Sigmoid colon (tissue), 7 donors: ENCODE results near the gene SLC7A5. TPM values are rescaled to one million over a fixed set of nuclear protein-coding genes. Genes with fewer than 3 reads are reported as not detected.
A peak's percentile ranks its signal among the peaks of the same experiment; 100 is the strongest.
"Not testable (repeated sequence)": the region's sequence is repeated elsewhere in the genome, so short reads cannot be mapped to it uniquely, and the experiment has no call there.

ENCODE experiments used
- DNase-seq: peaks from one replicate; pipeline ENCODE4 v3.0.0-alpha.2; 2019
- H3K27ac ChIP-seq, 4 donors: fragments of 200-600 bp; sonication (generic); one replicate each; pipeline ENCODE4 v1.5.1; 2016 to 2019; ENCODE audit warnings: mild to moderate bottlenecking in 1 of 4
- H3K27me3 ChIP-seq, 3 donors: fragments of 200-600 bp; sonication (generic); one replicate each; pipeline ENCODE4 v1.5.1; 2019; ENCODE audit warnings: mild to moderate bottlenecking in 1 of 3
- H3K36me3 ChIP-seq, 4 donors: fragments of 200-600 bp; sonication (generic); one replicate each; pipeline ENCODE4 v1.5.1; 2016 to 2019
- H3K4me1 ChIP-seq, 4 donors: fragments of 200-600 bp; sonication (generic); one replicate each; pipeline ENCODE4 v1.5.1; 2017 to 2019
- H3K4me3 ChIP-seq, 4 donors: fragments of 200-600 bp; sonication (generic); one replicate each; pipeline ENCODE4 v1.5.1; 2017 to 2019; ENCODE audit warnings: mild to moderate bottlenecking in 2 of 4, moderate library complexity in 1 of 4
- H3K9me3 ChIP-seq, 4 donors: fragments of 200-600 bp in 3 of 4; sonication (generic) in 3 of 4; one replicate each; pipeline versions ENCODE4 v1.5.1 to v1.6.1; 2013 to 2019
- EP300 ChIP-seq, 4 donors: sonication (generic); formaldehyde crosslinking; IDR thresholded peaks; one replicate each; pipeline ENCODE4 v1.6.1; 2017; ENCODE audit warnings: antibody characterized with exemption in 4 of 4
- POLR2A ChIP-seq, 2 donors: fragments of 450-650 bp; IDR thresholded peaks; one replicate each; pipeline ENCODE4 v1.6.1; 2016; ENCODE audit warnings: antibody characterized with exemption in 2 of 2, mild to moderate bottlenecking in 2 of 2, moderate library complexity in 2 of 2
- POLR2AphosphoS5 ChIP-seq, 4 donors: sonication (generic); formaldehyde crosslinking; IDR thresholded peaks; one replicate each; pipeline ENCODE4 v1.6.1; 2017; ENCODE audit warnings: antibody characterized with exemption in 4 of 4
- WGBS, 2 donors: extraction: QIAGEN DNeasy Blood & Tissue Kit; methylation state at CpG; one replicate each; pipeline ENCODE4 v1.1.7; 2013; 5-methylcytosine and 5-hydroxymethylcytosine counted together
- intact Hi-C: fragments of 100-400 bp; cut with DNase I; formaldehyde crosslinking; loops from one replicate; pipeline ENCODE4 v1.15.1; 2023
- polyA plus RNA-seq, 3 donors: library from polyadenylated mRNA; stranded (reverse); fragments of 200-250 nt; gene quantifications; one replicate each; pipeline ENCODE4 v1.2.3, GENCODE V29; 2013
- total RNA-seq, 4 donors: library from RNA; depleted of rRNA; stranded (reverse); fragments of >200 nt; gene quantifications; one replicate each; pipeline ENCODE4 v1.1.0, GENCODE V29; 2016
- TF ChIP-seq, protein P1 (sequence below), 4 experiments: fragments of 450-650 bp in 3 of 4; fragments of 200-600 bp in 1 of 4; IDR thresholded peaks; one replicate each; pipeline ENCODE4 v1.5.1; 2016 to 2019; ENCODE audit warnings: antibody characterized with exemption in 4 of 4, mild to moderate bottlenecking in 3 of 4, moderate library complexity in 2 of 4
- donor health status: healthy with polysubstance abuse.
- donor health status: Bipolar disorder and iron deficiency.
- donor health status: healthy.

SLC7A5 gene
- total and polyA plus RNA-seq, 7 donors = 0.60 to 44.5 (median 3.1) TPM

DNA sequence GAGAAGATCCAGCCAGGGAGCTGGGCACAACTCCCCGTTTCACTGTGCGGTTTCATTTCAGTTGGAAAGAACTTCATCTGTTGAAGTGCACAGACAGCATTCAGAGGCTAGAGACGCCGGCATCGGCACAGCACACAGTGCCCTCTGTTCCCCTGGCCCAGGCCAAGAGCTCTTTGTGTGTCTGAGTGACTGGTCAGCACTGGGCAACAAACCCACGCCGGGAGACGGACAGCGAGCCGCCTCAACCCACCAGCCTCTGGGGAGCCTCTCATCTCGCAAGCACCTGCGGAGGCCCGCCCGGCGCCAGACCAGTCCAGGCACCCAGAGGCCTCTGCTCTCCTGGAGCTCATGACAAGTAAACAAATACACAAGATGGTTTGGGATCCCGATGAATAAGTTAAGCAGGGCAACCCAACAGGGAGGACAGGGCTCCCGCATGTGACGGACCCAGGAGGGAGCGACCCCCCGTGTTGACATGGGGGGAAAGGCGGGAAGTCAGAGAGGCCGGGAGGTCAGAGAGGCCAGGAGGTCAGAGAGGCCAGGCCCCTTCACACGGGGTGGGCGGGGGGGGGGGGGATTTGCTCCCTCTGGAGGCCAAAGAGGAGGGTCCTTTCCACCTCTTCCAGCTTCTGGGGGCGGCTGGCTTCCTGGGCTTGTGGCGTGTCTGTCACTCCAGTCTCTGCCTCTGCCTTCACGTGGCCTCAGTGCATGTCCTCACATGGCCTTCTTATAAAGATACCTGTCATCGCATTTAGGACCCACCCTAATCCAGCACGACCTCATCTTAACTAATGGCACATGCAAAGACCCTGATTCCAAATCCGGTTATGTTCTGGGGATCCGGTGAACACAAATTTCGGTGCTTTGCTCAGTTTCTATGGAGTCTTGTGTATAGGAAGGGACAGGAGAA lies 77.8 kb downstream of the SLC7A5 start:
- WGBS, 2 donors = 84 to 87% methylated on average over 32 of the region's 32 CpGs
- Histone ChIP-seq H3K36me3 (no peaks in the 10 kb centered on the region), H3K4me1 (peaks cover 0 to 42% (median 11%) of the 10 kb centered on the region in 4 donors), H3K27ac (peak overlapping the region; percentile 67 to 90 (median 76)), H3K4me3 (no peak overlapping the region), H3K27me3 (no peaks in the 10 kb centered on the region), H3K9me3 (no peaks in the 10 kb centered on the region)
- intact Hi-C loops = loop anchor here (5.0 kb wide), 1 partner anchor 61 kb away; no protein-coding TSS in a partner anchor
- TF ChIP-seq POLR2A (IDR thresholded peaks at IDR 0.05) (no peak), POLR2AphosphoS5 (IDR thresholded peaks at IDR 0.05) (no peak), EP300 (IDR thresholded peaks at IDR 0.05) (no peak)
- TF ChIP-seq, protein P1, sequence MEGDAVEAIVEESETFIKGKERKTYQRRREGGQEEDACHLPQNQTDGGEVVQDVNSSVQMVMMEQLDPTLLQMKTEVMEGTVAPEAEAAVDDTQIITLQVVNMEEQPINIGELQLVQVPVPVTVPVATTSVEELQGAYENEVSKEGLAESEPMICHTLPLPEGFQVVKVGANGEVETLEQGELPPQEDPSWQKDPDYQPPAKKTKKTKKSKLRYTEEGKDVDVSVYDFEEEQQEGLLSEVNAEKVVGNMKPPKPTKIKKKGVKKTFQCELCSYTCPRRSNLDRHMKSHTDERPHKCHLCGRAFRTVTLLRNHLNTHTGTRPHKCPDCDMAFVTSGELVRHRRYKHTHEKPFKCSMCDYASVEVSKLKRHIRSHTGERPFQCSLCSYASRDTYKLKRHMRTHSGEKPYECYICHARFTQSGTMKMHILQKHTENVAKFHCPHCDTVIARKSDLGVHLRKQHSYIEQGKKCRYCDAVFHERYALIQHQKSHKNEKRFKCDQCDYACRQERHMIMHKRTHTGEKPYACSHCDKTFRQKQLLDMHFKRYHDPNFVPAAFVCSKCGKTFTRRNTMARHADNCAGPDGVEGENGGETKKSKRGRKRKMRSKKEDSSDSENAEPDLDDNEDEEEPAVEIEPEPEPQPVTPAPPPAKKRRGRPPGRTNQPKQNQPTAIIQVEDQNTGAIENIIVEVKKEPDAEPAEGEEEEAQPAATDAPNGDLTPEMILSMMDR (IDR thresholded peaks at IDR 0.05) = no peak
- no peak for DNase-seq

DNA sequence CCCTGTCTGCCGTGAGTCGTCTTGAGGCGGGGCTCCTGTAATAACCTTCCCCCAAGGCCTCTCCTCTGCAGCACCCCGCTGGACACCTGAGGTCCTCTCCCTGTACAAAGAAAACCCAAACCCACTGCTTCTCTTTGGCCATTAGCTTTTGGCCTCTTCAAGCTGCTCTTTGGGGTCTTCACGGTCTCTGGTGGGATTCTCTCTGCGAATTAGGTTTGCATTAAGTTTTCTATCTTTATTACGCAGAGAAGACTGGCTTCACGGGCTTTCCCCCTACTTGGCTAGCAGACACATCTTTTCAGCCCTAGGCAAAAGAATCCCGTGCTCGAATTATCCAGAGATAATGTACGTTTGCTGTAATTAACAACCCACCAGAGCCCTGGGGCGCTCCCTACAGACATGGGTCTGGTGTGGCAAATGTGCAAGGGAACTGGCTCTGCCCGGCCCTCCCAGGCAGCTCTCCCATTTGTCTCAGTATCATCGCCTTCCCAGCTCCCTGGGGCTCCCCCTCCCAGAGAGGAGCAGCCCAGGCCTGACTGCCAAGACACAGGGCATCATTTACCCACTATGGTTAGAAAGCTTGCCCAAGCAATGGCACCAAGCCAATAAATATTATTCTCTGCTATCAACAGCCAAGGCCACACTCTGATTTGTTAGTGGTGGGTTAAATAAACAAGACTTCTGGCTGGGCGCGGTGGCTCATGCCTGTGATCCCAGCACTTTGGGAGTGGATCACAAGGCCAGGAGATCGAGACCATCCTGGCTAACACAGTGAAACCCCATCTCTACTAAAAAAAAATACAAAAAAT lies 78.8 kb downstream of the SLC7A5 start:
- Histone ChIP-seq H3K9me3 (no peaks in the 10 kb centered on the region), H3K27me3 (no peaks in the 10 kb centered on the region), H3K36me3 (no peaks in the 10 kb centered on the region), H3K4me3 (no peak overlapping the region), H3K4me1 (peaks cover 0 to 42% (median 11%) of the 10 kb centered on the region in 4 donors), H3K27ac (peak overlapping the region; percentile 67 to 90 (median 76))
- peak; percentile 94 for DNase-seq
- intact Hi-C loops = loop anchor here (5.0 kb wide), 1 partner anchor 62 kb away; no protein-coding TSS in a partner anchor
- WGBS, 2 donors = 84 to 88% methylated on average over 17 of the region's 17 CpGs
- TF ChIP-seq POLR2AphosphoS5 (IDR thresholded peaks at IDR 0.05) = peak; percentile 38 to 74 (median 54)
- no peak for TF ChIP-seq POLR2A (IDR thresholded peaks at IDR 0.05)
- peak in 2 of 4 donors; percentile 78 to 81 for TF ChIP-seq EP300 (IDR thresholded peaks at IDR 0.05)
- TF ChIP-seq, protein P1 (IDR thresholded peaks at IDR 0.05) = no peak

DNA sequence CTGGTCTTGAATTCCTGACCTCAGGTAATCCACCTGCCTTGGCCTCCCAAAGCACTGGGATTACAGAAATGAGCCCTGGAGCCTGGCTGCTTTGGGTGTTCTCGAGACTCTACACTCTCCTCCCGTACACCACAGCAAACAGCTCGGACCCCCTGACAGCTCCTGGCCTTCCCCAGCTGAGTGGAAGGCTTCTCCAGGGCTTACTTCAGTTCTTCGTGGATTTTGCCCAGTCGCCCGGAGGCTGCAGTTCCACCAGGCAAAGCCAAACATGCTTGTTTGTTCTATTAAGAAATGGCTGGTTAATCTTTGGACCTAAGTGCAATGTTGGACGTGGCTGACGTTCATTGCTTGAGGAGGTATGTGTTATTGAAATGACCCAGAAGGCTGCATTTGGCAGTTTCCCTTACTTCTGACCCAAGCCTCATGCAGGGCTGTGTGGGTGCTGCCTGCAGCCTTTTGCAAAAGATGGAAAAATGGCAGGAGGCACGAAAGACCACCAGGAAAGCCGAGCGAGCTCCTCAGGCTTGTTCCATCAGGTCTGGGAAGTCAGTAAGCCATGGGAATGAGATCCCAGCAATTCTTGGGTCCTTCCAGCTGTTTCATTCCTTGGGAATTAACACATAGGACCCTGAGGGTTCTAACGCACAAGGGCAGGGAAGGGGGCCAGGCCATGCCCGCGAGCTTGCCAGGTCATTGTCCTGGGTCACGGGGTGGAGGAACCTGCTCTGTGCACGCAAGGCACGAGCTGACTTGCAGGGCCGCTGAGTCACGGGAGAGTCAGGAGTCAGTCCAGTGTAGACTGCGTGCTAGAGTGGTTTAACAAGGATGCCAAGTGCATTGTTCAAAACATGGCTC lies 79.6 kb downstream of the SLC7A5 start:
- Histone ChIP-seq H3K27me3 (no peaks in the 10 kb centered on the region), H3K9me3 (no peaks in the 10 kb centered on the region), H3K4me3 (no peak overlapping the region), H3K27ac (peak overlapping the region; percentile 67 to 90 (median 76)), H3K36me3 (no peaks in the 10 kb centered on the region), H3K4me1 (peaks cover 0 to 42% (median 11%) of the 10 kb centered on the region in 4 donors)
- WGBS, 2 donors = 74 to 84% methylated on average over 20 of the region's 20 CpGs
- TF ChIP-seq POLR2A (IDR thresholded peaks at IDR 0.05) (no peak), EP300 (IDR thresholded peaks at IDR 0.05) (peak; percentile 36 to 90 (median 74)), POLR2AphosphoS5 (IDR thresholded peaks at IDR 0.05) (peak; percentile 52 to 72 (median 62))
- DNase-seq = peak; percentile 84
- intact Hi-C loops = loop anchor here (5.0 kb wide), 1 partner anchor 63 kb away; no protein-coding TSS in a partner anchor

DNA sequence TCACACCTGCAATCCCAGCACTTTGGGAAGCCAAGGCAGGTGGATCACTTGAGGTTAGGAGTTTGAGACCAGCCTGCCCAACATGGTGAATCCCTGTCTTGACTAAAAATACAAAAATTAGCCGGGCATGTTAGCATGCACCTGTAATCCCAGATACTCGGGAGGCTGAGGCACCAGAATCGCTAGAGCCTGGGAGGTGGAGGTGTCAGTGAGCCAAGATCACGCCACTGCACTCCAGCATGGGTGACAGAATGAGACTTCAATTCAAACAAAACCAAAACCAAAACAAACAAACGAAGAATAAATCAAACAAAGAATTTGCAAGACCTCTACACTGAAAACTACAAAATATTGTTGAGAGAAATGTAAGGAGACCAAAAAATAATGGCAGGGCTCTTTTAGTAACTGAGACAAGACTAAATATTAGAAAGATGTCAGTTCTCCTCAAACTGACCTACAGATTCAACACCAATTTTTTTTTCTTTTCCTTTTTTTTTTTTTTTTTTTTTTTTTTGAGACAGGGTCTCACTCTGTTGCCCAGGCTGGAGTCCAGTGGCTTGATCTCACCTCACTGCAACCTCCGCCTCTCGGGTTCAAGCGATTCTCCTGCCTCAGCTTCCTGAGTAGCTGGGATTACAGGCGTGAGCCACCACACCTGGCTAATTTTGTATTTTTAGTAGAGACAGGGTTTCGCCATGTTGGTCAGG lies 80.4 kb downstream of the SLC7A5 start:
- WGBS, 2 donors = 84 to 88% methylated on average over 10 of the region's 10 CpGs
- Histone ChIP-seq H3K27ac (peak overlapping the region; percentile 67 to 90 (median 76)), H3K4me1 (peaks cover 0 to 42% (median 11%) of the 10 kb centered on the region in 4 donors)
- H3K9me3 ChIP-seq, H3K27me3 ChIP-seq, DNase-seq, H3K36me3 ChIP-seq, intact Hi-C loops, H3K4me3 ChIP-seq: not testable (repeated sequence)
